ENCODE measurements around the gene PHF13.
A peak's percentile ranks its signal among the peaks of the same experiment; 100 is the strongest.
"Not testable (repeated sequence)": the region's sequence is repeated elsewhere in the genome, so short reads cannot be mapped to it uniquely, and the experiment has no call there.

PHF13 gene

DNA sequence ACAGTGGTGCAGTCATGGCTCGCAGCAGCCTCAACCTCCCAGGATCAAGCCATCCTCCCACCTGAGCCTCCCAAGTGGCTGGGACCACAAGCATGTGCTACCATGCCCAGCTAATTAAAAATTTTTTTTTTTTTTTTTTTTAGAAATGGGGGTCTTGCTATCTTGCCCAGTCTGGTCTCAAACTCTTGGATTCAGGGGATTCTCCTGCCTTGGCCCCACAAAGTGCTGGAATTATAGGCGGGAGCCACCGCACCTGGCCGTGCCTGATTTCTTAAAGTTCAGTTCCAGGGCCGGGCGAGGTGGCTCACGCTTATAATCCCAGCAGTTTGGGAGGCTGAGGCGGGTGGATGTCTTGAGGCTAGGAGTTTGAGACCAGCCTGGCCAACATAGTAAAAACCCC lies 17.5 kb downstream of the PHF13 start:
- TF ChIP-seq, protein P1, sequence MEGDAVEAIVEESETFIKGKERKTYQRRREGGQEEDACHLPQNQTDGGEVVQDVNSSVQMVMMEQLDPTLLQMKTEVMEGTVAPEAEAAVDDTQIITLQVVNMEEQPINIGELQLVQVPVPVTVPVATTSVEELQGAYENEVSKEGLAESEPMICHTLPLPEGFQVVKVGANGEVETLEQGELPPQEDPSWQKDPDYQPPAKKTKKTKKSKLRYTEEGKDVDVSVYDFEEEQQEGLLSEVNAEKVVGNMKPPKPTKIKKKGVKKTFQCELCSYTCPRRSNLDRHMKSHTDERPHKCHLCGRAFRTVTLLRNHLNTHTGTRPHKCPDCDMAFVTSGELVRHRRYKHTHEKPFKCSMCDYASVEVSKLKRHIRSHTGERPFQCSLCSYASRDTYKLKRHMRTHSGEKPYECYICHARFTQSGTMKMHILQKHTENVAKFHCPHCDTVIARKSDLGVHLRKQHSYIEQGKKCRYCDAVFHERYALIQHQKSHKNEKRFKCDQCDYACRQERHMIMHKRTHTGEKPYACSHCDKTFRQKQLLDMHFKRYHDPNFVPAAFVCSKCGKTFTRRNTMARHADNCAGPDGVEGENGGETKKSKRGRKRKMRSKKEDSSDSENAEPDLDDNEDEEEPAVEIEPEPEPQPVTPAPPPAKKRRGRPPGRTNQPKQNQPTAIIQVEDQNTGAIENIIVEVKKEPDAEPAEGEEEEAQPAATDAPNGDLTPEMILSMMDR (conservative IDR thresholded peaks at IDR 0.05; ENCODE audit: low read length): no peak
- no peak overlapping the region for H3K4me3 ChIP-seq (ENCODE audit: low read length)

DNA sequence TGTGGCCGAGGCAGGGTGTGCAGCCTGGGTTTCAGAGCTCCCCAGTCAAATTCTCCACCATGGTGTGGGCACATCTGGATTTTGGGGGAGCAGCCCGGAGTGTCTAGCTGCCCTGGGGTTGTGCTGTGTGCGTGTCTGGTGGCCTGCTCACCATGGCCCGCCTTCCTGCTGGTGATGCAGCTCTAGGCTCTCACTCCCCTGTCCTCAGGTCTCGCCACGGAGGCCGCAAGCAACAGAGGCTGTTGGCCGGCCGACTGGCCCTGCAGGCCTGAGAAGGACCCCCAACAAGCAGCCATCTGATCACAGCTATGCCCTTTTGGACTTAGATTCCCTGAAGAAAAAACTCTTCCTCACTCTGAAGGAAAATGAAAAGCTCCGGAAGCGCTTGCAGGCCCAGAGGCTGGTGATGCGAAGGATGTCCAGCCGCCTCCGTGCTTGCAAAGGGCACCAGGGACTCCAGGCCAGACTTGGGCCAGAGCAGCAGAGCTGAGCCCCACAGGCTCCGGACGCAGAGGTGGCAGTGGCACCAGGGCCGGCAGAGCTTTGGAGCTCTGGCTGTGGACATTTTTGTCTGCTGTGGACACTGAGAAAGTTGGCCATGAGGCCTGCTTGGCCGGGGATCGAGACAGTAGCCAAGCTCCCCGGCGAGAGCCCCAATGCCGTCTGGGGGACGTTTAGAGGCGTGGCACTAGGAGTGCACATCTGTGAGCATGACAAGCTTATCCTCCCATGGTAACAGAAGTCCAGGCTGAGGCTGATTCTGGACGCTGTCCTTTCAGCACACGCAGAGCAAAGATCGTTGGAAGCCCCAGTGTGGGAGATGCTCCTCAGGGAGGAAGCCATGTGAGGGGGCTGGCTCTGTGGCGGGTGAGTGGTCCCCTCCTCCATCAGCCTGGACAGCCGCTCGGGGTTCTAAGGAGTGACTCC lies 19.3 kb downstream of the PHF13 start:
- TF ChIP-seq, protein P1 (conservative IDR thresholded peaks at IDR 0.05; ENCODE audit: low read length): no peak
- no peak for DNase-seq (ENCODE audit: low read depth)
- H3K4me3 ChIP-seq (ENCODE audit: low read length): no peak overlapping the region

More for the DNA sequence above, 17.5 kb downstream of the PHF13 start:
- no peak for DNase-seq (ENCODE audit: low read depth)

GRCh38 chr1:6634371-6635052 lies 21.0 kb downstream of the PHF13 start:
- no peak overlapping the region for H3K4me3 ChIP-seq (ENCODE audit: low read length)
- TF ChIP-seq, protein P1 (conservative IDR thresholded peaks at IDR 0.05; ENCODE audit: low read length): peak; percentile 38
- peak; percentile 26 for DNase-seq (ENCODE audit: low read depth)

DNA sequence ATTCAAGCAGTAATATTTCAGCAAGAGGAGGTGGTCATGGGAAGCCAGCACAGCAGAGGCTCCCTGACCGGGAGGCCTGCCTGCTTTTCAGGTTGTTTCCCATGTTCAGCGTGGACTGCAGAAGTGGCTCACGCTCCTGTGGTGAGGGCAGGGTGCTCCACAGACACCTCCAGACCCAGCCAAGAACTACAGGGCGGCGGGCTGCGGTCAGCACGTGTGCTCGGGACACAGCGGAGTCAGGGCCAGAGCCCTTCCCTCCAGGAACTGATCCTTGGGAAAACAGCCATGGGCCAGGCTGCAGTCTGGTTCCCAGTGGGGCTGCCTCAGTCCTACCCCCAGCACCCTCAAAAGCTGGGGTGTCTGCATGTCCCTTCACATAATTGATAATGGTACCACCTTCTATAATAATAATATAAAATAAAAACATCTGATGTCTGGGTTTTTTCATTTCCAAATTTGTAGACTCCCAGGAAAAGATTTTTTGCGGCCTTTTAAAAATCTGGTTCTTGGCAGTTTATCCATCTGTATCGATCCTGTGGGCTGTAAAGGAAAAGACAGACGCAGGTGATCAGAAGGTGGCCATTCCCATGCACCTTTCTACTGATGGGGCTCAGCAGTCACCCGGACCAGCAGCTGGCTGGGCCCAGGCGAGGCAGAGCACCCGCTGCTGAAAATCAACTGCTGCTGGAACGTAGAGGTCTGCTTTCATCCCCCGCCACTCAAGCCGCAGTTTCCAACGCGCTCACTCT lies 21.8 kb downstream of the PHF13 start:
- DNase-seq (ENCODE audit: low read depth): no peak
- TF ChIP-seq, protein P1 (conservative IDR thresholded peaks at IDR 0.05; ENCODE audit: low read length): no peak
- H3K4me3 ChIP-seq (ENCODE audit: low read length): no peak overlapping the region

GRCh38 chr1:6635910-6636760 lies 22.6 kb downstream of the PHF13 start:
- no peak for DNase-seq (ENCODE audit: low read depth)
- H3K4me3 ChIP-seq (ENCODE audit: low read length): no peak overlapping the region
- TF ChIP-seq, protein P1 (conservative IDR thresholded peaks at IDR 0.05; ENCODE audit: low read length): no peak

- not testable (repeated sequence) for H3K4me3 ChIP-seq (ENCODE audit: low read length); DNase-seq (ENCODE audit: low read depth)
These were observed 23.2 kb downstream of the PHF13 start for GRCh38 chr1:6636778-6637177.

Data from AG10803 (cell line).